Left lung (tissue), 10 donors: ENCODE data around the gene KRTAP5-9. TPM values are rescaled to one million over a fixed set of nuclear protein-coding genes. Genes with fewer than 3 reads are reported as not detected.

Experiments used
- ATAC-seq: fragments of 200-7000 bp; cut with Tn5 transposase; one replicate; pipeline ENCODE4 v1.9.1; 2020; ENCODE audit warnings: moderate library complexity
- DNase-seq, 4 donors: peaks; one replicate each; pipeline ENCODE4 v3.0.0-alpha.2; 2013 to 2020
- H3K27ac ChIP-seq, 2 donors: fragments of 200-600 bp; sonication (generic) in 1 of 2; one replicate each; pipeline versions ENCODE4 v1.5.0 to v1.8.0; 2020 to 2021
- H3K27me3 ChIP-seq, 2 donors: fragments of 200-600 bp; sonication (generic) in 1 of 2; one replicate each; pipeline versions ENCODE4 v1.5.0 to v1.8.0; 2020 to 2021
- H3K36me3 ChIP-seq, 2 donors: fragments of 200-600 bp; sonication (generic) in 1 of 2; one replicate each; pipeline versions ENCODE4 v1.5.0 to v1.8.0; 2020 to 2021
- H3K4me1 ChIP-seq, 2 donors: fragments of 200-600 bp; one replicate each; pipeline ENCODE4 v1.8.0; 2021
- H3K4me3 ChIP-seq, 2 donors: fragments of 200-600 bp; sonication (generic) in 1 of 2; one replicate each; pipeline versions ENCODE4 v1.5.0 to v1.8.0; 2020 to 2021; ENCODE audit warnings: mild to moderate bottlenecking in 1 of 2
- H3K9me3 ChIP-seq, 2 donors: fragments of 200-600 bp; sonication (generic) in 1 of 2; one replicate each; pipeline versions ENCODE4 v1.5.0 to v1.8.0; 2020 to 2021
- CTCF ChIP-seq, 2 donors: fragments of 200-600 bp; sonication (generic) in 1 of 2; IDR thresholded peaks; one replicate each; pipeline versions ENCODE4 v1.5.0 to v1.8.0; 2021; ENCODE audit warnings: antibody characterized with exemption in 2 of 2
- intact Hi-C, 2 donors: fragments of 100-400 bp; cut with DNase I; formaldehyde crosslinking; loops; one replicate each; pipeline versions ENCODE4 v1.11.2 to v1.14.2; 2022
- polyA plus RNA-seq, 6 donors: library from polyadenylated mRNA; unstranded; fragments of 120-200 nt; gene quantifications; one replicate each; pipeline ENCODE4 v1.2.1, GENCODE V29; 2013; ENCODE audit not compliant: insufficient read length in 6 of 6
- total RNA-seq, 2 donors: library from RNA; stranded (reverse); fragmentation: NEBNext Ultra II Directional; extraction: Animal tissue kit (Norgen Biotek cat#: 25700); gene quantifications; one replicate each; pipeline ENCODE4 v1.2.1, GENCODE V29; 2021
- donor health status: DM: no; HTN: yes; CAD: no.
- donor health status: DM: no; HTN: no; CAD: no.

The KRTAP5-9 gene
- total and polyA plus RNA-seq, 8 donors, result 0.20 to 0.52 (median 0.34) TPM

- intact Hi-C loops, result no loop called here
- Histone ChIP-seq H3K27ac (no peak overlapping the region), H3K27me3 (no peaks in the 10 kb centered on the region), H3K36me3 (no peaks in the 10 kb centered on the region), H3K9me3 (no peaks in the 10 kb centered on the region), H3K4me3 (no peak overlapping the region), H3K4me1 (no peaks in the 10 kb centered on the region)
- TF ChIP-seq CTCF (IDR thresholded peaks at IDR 0.05), result no peak
- DNase-seq (no peak), ATAC-seq (no peak)
These were observed 7.3 kb downstream of the KRTAP5-9 start for GRCh38 chr11:71555508-71555907.

DNA sequence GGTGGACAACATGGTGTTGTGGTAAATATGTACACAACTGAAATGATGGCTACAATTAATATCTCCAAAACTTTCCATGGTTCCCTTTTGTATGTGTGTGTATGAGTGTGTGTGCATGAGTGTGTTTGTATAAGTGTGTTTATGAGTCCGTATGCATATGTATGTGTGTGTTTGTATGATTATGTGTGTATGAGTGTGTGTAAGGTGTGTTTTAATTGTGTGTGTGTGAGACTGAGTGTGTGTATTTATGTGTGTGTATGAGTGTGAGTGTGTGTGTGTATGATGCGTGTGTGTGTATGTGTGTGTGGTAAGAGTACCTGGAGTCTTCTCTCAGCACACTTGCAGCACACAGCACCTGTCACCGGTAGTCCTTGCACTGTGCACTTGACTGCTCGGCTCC lies 7.8 kb downstream of the KRTAP5-9 start:
- Histone ChIP-seq H3K27ac (no peak overlapping the region), H3K27me3 (no peaks in the 10 kb centered on the region), H3K4me3 (no peak overlapping the region), H3K9me3 (no peaks in the 10 kb centered on the region), H3K4me1 (no peaks in the 10 kb centered on the region), H3K36me3 (no peaks in the 10 kb centered on the region)
- DNase-seq (no peak), ATAC-seq (no peak)
- intact Hi-C loops, result no loop called here
- no peak for TF ChIP-seq CTCF (IDR thresholded peaks at IDR 0.05)

GRCh38 chr11:71557257-71557656 lies 9.0 kb downstream of the KRTAP5-9 start:
- no peak for ATAC-seq
- intact Hi-C loops, result no loop called here
- H3K4me3 ChIP-seq, result no peak overlapping the region

GRCh38 chr11:71558996-71559395 lies 10.8 kb downstream of the KRTAP5-9 start:
- DNase-seq (no peak), ATAC-seq (no peak)
- no peak overlapping the region for H3K27ac ChIP-seq
- no peak overlapping the region for H3K4me3 ChIP-seq
- H3K4me1 ChIP-seq, result no peaks in the 10 kb centered on the region
- intact Hi-C loops, result no loop called here
- no peaks in the 10 kb centered on the region for H3K9me3 ChIP-seq
- peaks cover 0 to 7% of the 10 kb centered on the region in 2 donors for H3K27me3 ChIP-seq
- no peak for TF ChIP-seq CTCF (IDR thresholded peaks at IDR 0.05)
- no peaks in the 10 kb centered on the region for H3K36me3 ChIP-seq

More at GRCh38 chr11:71557257-71557656, 9.0 kb downstream of the KRTAP5-9 start:
- no peak overlapping the region for H3K27ac ChIP-seq
- no peaks in the 10 kb centered on the region for H3K4me1 ChIP-seq
- DNase-seq, result no peak
- H3K27me3 ChIP-seq, result no peaks in the 10 kb centered on the region
- no peak for TF ChIP-seq CTCF (IDR thresholded peaks at IDR 0.05)
- H3K36me3 ChIP-seq, result no peaks in the 10 kb centered on the region
- no peaks in the 10 kb centered on the region for H3K9me3 ChIP-seq

DNA sequence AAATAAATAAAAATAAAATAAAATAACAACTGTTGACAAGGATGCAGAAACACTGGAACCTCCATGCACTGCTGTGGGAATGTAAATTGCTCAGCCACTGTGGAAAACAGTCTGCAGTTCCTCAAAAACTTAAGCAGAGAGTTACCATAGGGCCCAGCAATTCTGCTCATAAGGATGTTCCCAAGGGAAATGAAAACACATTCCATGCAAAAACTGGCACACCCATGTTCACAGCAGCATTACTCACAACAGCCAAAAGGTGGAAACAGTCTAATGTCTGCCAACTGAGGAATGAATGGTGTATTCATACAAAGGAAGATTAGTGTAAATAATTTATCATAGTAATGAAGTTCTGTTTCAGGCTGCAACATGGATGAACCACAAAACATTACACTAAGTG lies 13.9 kb downstream of the KRTAP5-9 start:
- Histone ChIP-seq H3K4me1 (no peaks in the 10 kb centered on the region), H3K4me3 (no peak overlapping the region), H3K27ac (no peak overlapping the region), H3K27me3 (peaks cover 0 to 17% of the 10 kb centered on the region in 2 donors), H3K9me3 (no peaks in the 10 kb centered on the region), H3K36me3 (no peaks in the 10 kb centered on the region)
- no peak for TF ChIP-seq CTCF (IDR thresholded peaks at IDR 0.05)
- DNase-seq (no peak), ATAC-seq (no peak)
- intact Hi-C loops, result no loop called here
